RWPE2 (cell line): ENCODE data around the gene CTSH.

Experiments
- ATAC-seq: fragments of 200-7000 bp; cut with Tn5 transposase; 3 replicates; pipeline ENCODE4 v1.9.1; 2021; ENCODE audit warnings: low read depth
- DNase-seq: peaks from one replicate; pipeline ENCODE4 v3.0.0-alpha.2; 2020; ENCODE audit warnings: low spot score
- H3K27ac ChIP-seq: fragments of 450-650 bp; 2 replicates; pipeline ENCODE4 v1.5.1; 2017; ENCODE audit warnings: mild to moderate bottlenecking; ENCODE audit not compliant: poor library complexity, severe bottlenecking
- H3K27me3 ChIP-seq: fragments of 250-450 bp; sonication (Bioruptor Pico); 2 replicates; pipeline ENCODE4 v1.5.1; 2021; ENCODE audit warnings: mild to moderate bottlenecking, moderate library complexity; ENCODE audit not compliant: insufficient read depth, poor library complexity, severe bottlenecking
- H3K36me3 ChIP-seq: fragments of 250-450 bp; sonication (Bioruptor Pico); 2 replicates; pipeline ENCODE4 v1.5.1; 2020; ENCODE audit warnings: low read depth, mild to moderate bottlenecking, moderate library complexity
- H3K4me1 ChIP-seq: fragments of 250-450 bp; sonication (Bioruptor Pico); 2 replicates; pipeline ENCODE4 v1.5.1; 2021; ENCODE audit warnings: mild to moderate bottlenecking, moderate library complexity; ENCODE audit not compliant: insufficient read depth, poor library complexity, severe bottlenecking
- H3K4me3 ChIP-seq: fragments of 250-450 bp; sonication (Bioruptor Pico); 2 replicates; pipeline ENCODE4 v1.5.1; 2021; ENCODE audit warnings: mild to moderate bottlenecking, moderate library complexity; ENCODE audit not compliant: severe bottlenecking
- H3K9me3 ChIP-seq: fragments of 250-450 bp; sonication (Bioruptor Pico); 2 replicates; pipeline ENCODE4 v1.5.1; 2021; ENCODE audit warnings: mild to moderate bottlenecking, moderate library complexity; ENCODE audit not compliant: severe bottlenecking
- CTCF ChIP-seq: fragments of 450-650 bp; IDR thresholded peaks from one replicate; pipeline ENCODE4 v1.5.1; 2017; ENCODE audit warnings: mild to moderate bottlenecking, moderate library complexity; ENCODE audit not compliant: poor library complexity, severe bottlenecking

Gene CTSH

GRCh38 chr15:78923015-78923414, 21.8 kb downstream of the CTSH start:
- TF ChIP-seq CTCF = no peak
- Histone ChIP-seq H3K4me1 (no peaks in the 10 kb centered on the region), H3K9me3 (no peaks in the 10 kb centered on the region), H3K36me3 (peaks cover 50% of the 10 kb centered on the region), H3K27ac (no peak overlapping the region), H3K4me3 (no peak overlapping the region), H3K27me3 (no peaks in the 10 kb centered on the region)
- ATAC-seq (no peak), DNase-seq (no peak)

DNA sequence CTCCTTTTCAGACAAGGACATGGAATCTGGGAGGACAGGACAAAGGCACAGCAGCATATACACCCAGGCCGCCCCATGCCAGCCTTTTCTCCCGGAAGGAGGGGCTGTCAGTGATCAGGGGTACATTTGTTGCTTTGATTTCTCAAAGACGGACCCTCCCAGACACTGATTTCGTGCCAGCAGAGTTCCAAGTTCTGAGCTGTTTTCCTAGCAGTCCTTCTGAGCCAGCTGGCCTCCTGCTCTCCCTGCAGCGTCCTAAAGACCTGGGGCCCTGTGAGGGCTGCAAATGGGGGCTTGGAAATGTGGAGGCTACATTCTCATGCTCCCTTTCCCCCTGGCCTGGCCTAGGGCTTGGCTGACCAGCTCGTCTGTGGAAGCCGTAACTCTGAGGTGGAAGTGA, 22.3 kb downstream of the CTSH start:
- no peak overlapping the region for H3K27ac ChIP-seq
- peaks cover 52% of the 10 kb centered on the region for H3K36me3 ChIP-seq
- no peak for TF ChIP-seq CTCF
- ATAC-seq (no peak), DNase-seq (no peak)
- H3K4me1 ChIP-seq = no peaks in the 10 kb centered on the region
- H3K4me3 ChIP-seq = no peak overlapping the region
- no peaks in the 10 kb centered on the region for H3K27me3 ChIP-seq
- H3K9me3 ChIP-seq = no peaks in the 10 kb centered on the region

- H3K4me1 ChIP-seq = peaks cover under 1% of the 10 kb centered on the region
- no peak overlapping the region for H3K4me3 ChIP-seq
- no peaks in the 10 kb centered on the region for H3K27me3 ChIP-seq
- DNase-seq (no peak), ATAC-seq (no peak)
- no peak for TF ChIP-seq CTCF
- no peaks in the 10 kb centered on the region for H3K9me3 ChIP-seq
- H3K36me3 ChIP-seq = peaks cover 55% of the 10 kb centered on the region
- no peak overlapping the region for H3K27ac ChIP-seq
Observed at GRCh38 chr15:78921940-78922339, 22.9 kb downstream of the CTSH start.

DNA sequence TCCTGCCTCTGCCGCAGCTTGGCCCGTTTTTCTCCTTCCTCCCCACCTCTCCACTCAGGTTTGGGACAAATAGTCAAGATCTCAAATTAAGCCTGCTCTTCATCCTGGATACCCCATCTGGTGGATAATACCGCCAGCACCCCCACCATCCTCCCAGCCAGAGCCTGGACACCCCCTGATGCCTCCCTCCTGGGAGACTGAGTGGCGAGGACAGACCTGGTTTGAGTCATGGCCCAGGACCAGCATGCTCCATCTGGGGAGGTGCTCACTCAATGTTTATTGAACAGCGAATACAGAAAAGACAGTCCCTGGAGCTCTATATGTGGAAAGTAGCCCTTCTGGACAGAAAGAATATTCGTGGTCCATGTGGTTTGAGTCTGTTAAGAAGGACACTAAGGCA, 23.3 kb downstream of the CTSH start:
- Histone ChIP-seq H3K27me3 (no peaks in the 10 kb centered on the region), H3K4me3 (no peak overlapping the region), H3K9me3 (no peaks in the 10 kb centered on the region), H3K4me1 (peaks cover 4% of the 10 kb centered on the region), H3K36me3 (peaks cover 58% of the 10 kb centered on the region), H3K27ac (no peak overlapping the region)
- ATAC-seq (no peak), DNase-seq (no peak)
- no peak for TF ChIP-seq CTCF

- no peak for ATAC-seq
- no peak for DNase-seq
- Histone ChIP-seq H3K4me1 (peaks cover 9% of the 10 kb centered on the region), H3K4me3 (no peak overlapping the region), H3K9me3 (no peaks in the 10 kb centered on the region), H3K27ac (no peak overlapping the region), H3K36me3 (peaks cover 70% of the 10 kb centered on the region), H3K27me3 (no peaks in the 10 kb centered on the region)
- TF ChIP-seq CTCF = no peak
Observed at GRCh38 chr15:78917888-78918287, 27.0 kb downstream of the CTSH start.
